MM.1S (cell line): ENCODE results near the gene FAM200B.

Experiments
- EZH2 ChIP-seq: fragments of 300-600 bp; sonication (generic); optimal IDR thresholded peaks from 2 replicates; pipeline ENCODE3; 2017; ENCODE audit warnings: low read depth, mild to moderate bottlenecking, antibody characterized with exemption, low read length, mixed read lengths
- EZH2phosphoT487 ChIP-seq: fragments of 300-600 bp; sonication (generic); IDR thresholded peaks from 2 replicates; pipeline ENCODE4 v1.6.1; 2018; ENCODE audit warnings: antibody characterized with exemption, low read length
- TF ChIP-seq, protein P1 (sequence below): fragments of 300-600 bp; sonication (generic); IDR thresholded peaks from 2 replicates; pipeline ENCODE4 v1.5.1; 2016; ENCODE audit warnings: antibody characterized with exemption, low read length, mixed read lengths

DNA sequence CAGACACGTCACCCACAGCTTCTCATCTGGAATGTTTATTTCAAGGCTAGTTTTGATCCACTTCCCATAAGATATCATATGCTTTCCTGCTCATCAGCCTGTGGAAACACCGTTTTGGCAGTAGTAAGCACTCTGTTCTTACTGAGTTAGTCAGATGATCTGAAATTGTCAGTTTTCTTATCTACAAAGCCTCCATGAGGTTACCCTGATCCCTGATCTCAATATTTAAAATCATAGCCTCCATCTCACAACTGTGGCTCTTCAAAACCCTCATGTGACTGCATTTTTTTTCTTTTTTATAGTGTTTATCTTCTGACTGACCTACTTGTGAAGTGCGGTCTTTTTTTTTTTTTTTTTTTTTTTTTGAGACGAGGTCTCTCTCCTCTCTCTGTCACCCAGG, 44.0 kb downstream of the FAM200B start:
- TF ChIP-seq, protein P1, sequence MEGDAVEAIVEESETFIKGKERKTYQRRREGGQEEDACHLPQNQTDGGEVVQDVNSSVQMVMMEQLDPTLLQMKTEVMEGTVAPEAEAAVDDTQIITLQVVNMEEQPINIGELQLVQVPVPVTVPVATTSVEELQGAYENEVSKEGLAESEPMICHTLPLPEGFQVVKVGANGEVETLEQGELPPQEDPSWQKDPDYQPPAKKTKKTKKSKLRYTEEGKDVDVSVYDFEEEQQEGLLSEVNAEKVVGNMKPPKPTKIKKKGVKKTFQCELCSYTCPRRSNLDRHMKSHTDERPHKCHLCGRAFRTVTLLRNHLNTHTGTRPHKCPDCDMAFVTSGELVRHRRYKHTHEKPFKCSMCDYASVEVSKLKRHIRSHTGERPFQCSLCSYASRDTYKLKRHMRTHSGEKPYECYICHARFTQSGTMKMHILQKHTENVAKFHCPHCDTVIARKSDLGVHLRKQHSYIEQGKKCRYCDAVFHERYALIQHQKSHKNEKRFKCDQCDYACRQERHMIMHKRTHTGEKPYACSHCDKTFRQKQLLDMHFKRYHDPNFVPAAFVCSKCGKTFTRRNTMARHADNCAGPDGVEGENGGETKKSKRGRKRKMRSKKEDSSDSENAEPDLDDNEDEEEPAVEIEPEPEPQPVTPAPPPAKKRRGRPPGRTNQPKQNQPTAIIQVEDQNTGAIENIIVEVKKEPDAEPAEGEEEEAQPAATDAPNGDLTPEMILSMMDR = no peak
- TF ChIP-seq EZH2phosphoT487 (no peak), EZH2 (no peak)
